H9 (cell line): ENCODE measurements around the gene TRANK1. TPM values are rescaled to one million over a fixed set of nuclear protein-coding genes. Genes with fewer than 3 reads are reported as not detected.

ENCODE experiments used
- DNase-seq: peaks from one replicate; pipeline ENCODE4 v3.0.0-alpha.2; 2017
- H2AFZ ChIP-seq: one replicate; pipeline ENCODE4 v1.6.1; 2013; ENCODE audit warnings: mild to moderate bottlenecking, low read length, control low read depth, moderate library complexity
- H2AK5ac ChIP-seq: 2 replicates; pipeline ENCODE4 v1.6.1; 2013; ENCODE audit warnings: low read length, control low read depth, mixed read lengths; ENCODE audit not compliant: insufficient read length
- H2BK120ac ChIP-seq: one replicate; pipeline ENCODE4 v1.6.1; 2013; ENCODE audit warnings: low read depth, mild to moderate bottlenecking, low read length, control low read depth, inconsistent platforms; ENCODE audit not compliant: poor library complexity, severe bottlenecking
- H2BK12ac ChIP-seq: 2 replicates; pipeline ENCODE4 v1.6.1; 2013; ENCODE audit warnings: low read length, control low read depth, mixed read lengths, low read depth; ENCODE audit not compliant: insufficient read length
- H2BK15ac ChIP-seq: 2 replicates; pipeline ENCODE4 v1.6.1; 2013; ENCODE audit warnings: low read depth, low read length, control low read depth
- H2BK20ac ChIP-seq: one replicate; pipeline ENCODE4 v1.6.1; 2013; ENCODE audit warnings: low read depth, mild to moderate bottlenecking, low read length, control low read depth, inconsistent platforms; ENCODE audit not compliant: poor library complexity, severe bottlenecking
- H2BK5ac ChIP-seq: 2 replicates; pipeline ENCODE4 v1.6.1; 2013; ENCODE audit warnings: low read length, control low read depth, mixed read lengths; ENCODE audit not compliant: insufficient read length
- H3K14ac ChIP-seq: 2 replicates; pipeline ENCODE4 v1.6.1; 2013; ENCODE audit warnings: low read length, control low read depth; ENCODE audit not compliant: insufficient read depth
- H3K18ac ChIP-seq: 2 replicates; pipeline ENCODE4 v1.6.1; 2013; ENCODE audit warnings: low read depth, mild to moderate bottlenecking, mixed read lengths, low read length, control low read depth; ENCODE audit not compliant: insufficient read length
- H3K23ac ChIP-seq: 2 replicates; pipeline ENCODE4 v1.6.1; 2013; ENCODE audit warnings: low read length, control low read depth, mixed read lengths, low read depth; ENCODE audit not compliant: insufficient read length
- H3K23me2 ChIP-seq: 2 replicates; pipeline ENCODE4 v1.6.1; 2013; ENCODE audit warnings: low read depth, mild to moderate bottlenecking, mixed read lengths, low read length, control low read depth; ENCODE audit not compliant: insufficient read length, poor library complexity, severe bottlenecking
- H3K27ac ChIP-seq: 2 replicates; pipeline ENCODE4 v1.5.1; 2013; ENCODE audit warnings: low read length, control low read depth, mixed read lengths, low read depth; ENCODE audit not compliant: insufficient read length
- H3K27me3 ChIP-seq: 2 replicates; pipeline ENCODE4 v1.6.1; 2013; ENCODE audit warnings: low read length, control low read depth, inconsistent platforms; ENCODE audit not compliant: insufficient read depth
- H3K4ac ChIP-seq: 2 replicates; pipeline ENCODE4 v1.6.1; 2013; ENCODE audit warnings: low read depth, mild to moderate bottlenecking, control low read depth, inconsistent platforms, low read length, moderate library complexity
- H3K4me1 ChIP-seq: 2 replicates; pipeline ENCODE4 v1.6.1; 2013; ENCODE audit warnings: low read length, control low read depth, inconsistent platforms; ENCODE audit not compliant: insufficient read depth
- H3K4me2 ChIP-seq: 2 replicates; pipeline ENCODE4 v1.6.1; 2013; ENCODE audit warnings: low read length, control low read depth, mixed read lengths; ENCODE audit not compliant: insufficient read length, insufficient read depth
- H3K56ac ChIP-seq: 2 replicates; pipeline ENCODE4 v1.6.1; 2013; ENCODE audit warnings: low read depth, mild to moderate bottlenecking, mixed read lengths, low read length, control low read depth; ENCODE audit not compliant: insufficient read length
- H3K79me1 ChIP-seq: 2 replicates; pipeline ENCODE4 v1.6.1; 2013; ENCODE audit warnings: low read depth, mild to moderate bottlenecking, moderate library complexity, low read length, control low read depth, inconsistent platforms; ENCODE audit not compliant: insufficient read depth, poor library complexity, severe bottlenecking
- H3K79me2 ChIP-seq: 2 replicates; pipeline ENCODE4 v1.6.1; 2013; ENCODE audit warnings: low read length, control low read depth, inconsistent platforms; ENCODE audit not compliant: insufficient read depth
- H3K9ac ChIP-seq: 2 replicates; pipeline ENCODE4 v1.6.1; 2013; ENCODE audit warnings: low read length, control low read depth, mixed read lengths; ENCODE audit not compliant: insufficient read length; ENCODE audit errors: extremely low read depth
- H3K9me3 ChIP-seq: one replicate; pipeline ENCODE4 v1.6.1; 2013; ENCODE audit warnings: low read depth, low read length, inconsistent platforms; ENCODE audit not compliant: control insufficient read depth
- H3T11ph ChIP-seq: one replicate; pipeline ENCODE4 v1.6.1; 2013; ENCODE audit warnings: mild to moderate bottlenecking, low read length, control low read depth, inconsistent platforms
- H4K20me1 ChIP-seq: one replicate; pipeline ENCODE4 v1.6.1; 2013; ENCODE audit not compliant: control insufficient read depth, insufficient read length, insufficient read depth
- H4K5ac ChIP-seq: 2 replicates; pipeline ENCODE4 v1.6.1; 2013; ENCODE audit warnings: low read depth, mild to moderate bottlenecking, mixed read lengths, low read length, control low read depth; ENCODE audit not compliant: insufficient read length
- H4K8ac ChIP-seq: replicated peaks from 2 replicates; pipeline ENCODE4 v1.6.1; 2013; ENCODE audit warnings: low read length, control low read depth, mixed read lengths, low read depth; ENCODE audit not compliant: insufficient read length
- H4K91ac ChIP-seq: 2 replicates; pipeline ENCODE4 v1.6.1; 2013; ENCODE audit warnings: low read depth, mild to moderate bottlenecking, moderate library complexity, mixed read lengths, low read length, control low read depth; ENCODE audit not compliant: insufficient read length
- H3K27ac Mint-ChIP-seq, 3 experiments: 2 replicates in 2 of 3; 3 replicates in 1 of 3; pipeline ENCODE4 v1.8.0; 2020 to 2021; ENCODE audit warnings: mixed read lengths in 3 of 3, mild to moderate bottlenecking in 1 of 3, moderate library complexity in 1 of 3
- H3K27me3 Mint-ChIP-seq: 2 replicates; pipeline ENCODE4 v1.8.0; 2021; ENCODE audit warnings: low read depth, mild to moderate bottlenecking, moderate library complexity, mixed read lengths
- H3K36me3 Mint-ChIP-seq, 3 experiments: 2 replicates in 2 of 3; 3 replicates in 1 of 3; pipeline ENCODE4 v1.8.0; 2020 to 2021; ENCODE audit warnings: low read depth in 3 of 3, mixed read lengths in 3 of 3; ENCODE audit not compliant: insufficient read depth in 1 of 3
- H3K4me1 Mint-ChIP-seq, 2 experiments: 2 replicates each; pipeline ENCODE4 v1.8.0; 2020; ENCODE audit warnings: mixed read lengths in 2 of 2
- H3K4me3 Mint-ChIP-seq, 2 experiments: 2 replicates in 1 of 2; 3 replicates in 1 of 2; pipeline ENCODE4 v1.8.0; 2020 to 2021; ENCODE audit warnings: mild to moderate bottlenecking in 2 of 2, mixed read lengths in 2 of 2, moderate library complexity in 1 of 2
- H3K9me3 Mint-ChIP-seq, 2 experiments: 2 replicates in 1 of 2; 3 replicates in 1 of 2; pipeline ENCODE4 v1.8.0; 2020; ENCODE audit warnings: mild to moderate bottlenecking in 2 of 2, mixed read lengths in 2 of 2, moderate library complexity in 1 of 2
- WGBS: extraction: QIAGEN DNeasy Blood & Tissue Kit; methylation state at CpG from one replicate; pipeline ENCODE4 v1.1.7; 2013; ENCODE audit warnings: missing lambda C conversion rate, low lambda C conversion rate, mixed read lengths; ENCODE audit not compliant: insufficient read length; ENCODE audit errors: extremely low coverage; 5-methylcytosine and 5-hydroxymethylcytosine counted together
- total RNA-seq: library from RNA; stranded (reverse); gene quantifications from 2 replicates; pipeline ENCODE4 v1.2.1, GENCODE V29; 2021
- TF ChIP-seq, protein P1 (sequence below): fragments of 200-600 bp; sonication (generic); conservative IDR thresholded peaks from 3 replicates; pipeline ENCODE4 v1.8.0; 2021; ENCODE audit warnings: antibody characterized with exemption, mild to moderate bottlenecking

The TRANK1 gene
- total RNA-seq, 1 experiment from 2014 or later: 5.9 TPM

DNA sequence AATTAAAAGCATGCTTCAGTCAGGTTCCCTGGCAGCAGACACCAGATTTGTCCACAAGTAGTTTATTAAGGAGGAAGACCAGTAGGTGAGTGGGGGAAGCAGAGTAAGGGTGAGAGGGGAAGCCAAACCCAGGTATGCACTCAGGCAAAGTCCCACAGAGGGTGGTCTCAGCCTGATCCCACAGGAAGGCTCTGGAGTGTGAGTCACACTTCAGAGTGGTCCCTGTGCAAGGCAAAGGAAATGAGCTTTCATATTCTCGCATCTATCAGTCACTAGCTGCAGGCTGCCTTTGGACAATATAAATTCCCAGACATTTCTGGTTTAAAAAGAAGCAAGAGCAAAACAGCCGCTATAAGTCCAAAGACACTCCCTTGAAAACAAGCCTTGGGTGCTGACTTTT, 78.5 kb downstream of the TRANK1 start:
- TF ChIP-seq, protein P1, sequence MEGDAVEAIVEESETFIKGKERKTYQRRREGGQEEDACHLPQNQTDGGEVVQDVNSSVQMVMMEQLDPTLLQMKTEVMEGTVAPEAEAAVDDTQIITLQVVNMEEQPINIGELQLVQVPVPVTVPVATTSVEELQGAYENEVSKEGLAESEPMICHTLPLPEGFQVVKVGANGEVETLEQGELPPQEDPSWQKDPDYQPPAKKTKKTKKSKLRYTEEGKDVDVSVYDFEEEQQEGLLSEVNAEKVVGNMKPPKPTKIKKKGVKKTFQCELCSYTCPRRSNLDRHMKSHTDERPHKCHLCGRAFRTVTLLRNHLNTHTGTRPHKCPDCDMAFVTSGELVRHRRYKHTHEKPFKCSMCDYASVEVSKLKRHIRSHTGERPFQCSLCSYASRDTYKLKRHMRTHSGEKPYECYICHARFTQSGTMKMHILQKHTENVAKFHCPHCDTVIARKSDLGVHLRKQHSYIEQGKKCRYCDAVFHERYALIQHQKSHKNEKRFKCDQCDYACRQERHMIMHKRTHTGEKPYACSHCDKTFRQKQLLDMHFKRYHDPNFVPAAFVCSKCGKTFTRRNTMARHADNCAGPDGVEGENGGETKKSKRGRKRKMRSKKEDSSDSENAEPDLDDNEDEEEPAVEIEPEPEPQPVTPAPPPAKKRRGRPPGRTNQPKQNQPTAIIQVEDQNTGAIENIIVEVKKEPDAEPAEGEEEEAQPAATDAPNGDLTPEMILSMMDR: no peak
- no peaks in the 10 kb centered on the region for H3K79me1 ChIP-seq
- H4K91ac ChIP-seq: no peak overlapping the region
- no peaks in the 10 kb centered on the region for H3K9me3 ChIP-seq
- no peak overlapping the region for H3K4ac ChIP-seq
- no peak overlapping the region for H2AK5ac ChIP-seq
- H3K27ac ChIP-seq: no peak overlapping the region
- Mint-ChIP-seq H3K27ac (no peak overlapping the region), H3K36me3 (no peaks in the 10 kb centered on the region), H3K4me1 (peaks cover 7 to 10% of the 10 kb centered on the region in 2 experiments), H3K27me3 (no peaks in the 10 kb centered on the region), H3K4me3 (no peak overlapping the region), H3K9me3 (no peaks in the 10 kb centered on the region)
- H2BK20ac ChIP-seq: no peak overlapping the region
- no peak overlapping the region for H4K5ac ChIP-seq
- H3K9ac ChIP-seq: no peak overlapping the region
- H2BK5ac ChIP-seq: no peak overlapping the region
- H3K27me3 ChIP-seq: no peaks in the 10 kb centered on the region
- no peak overlapping the region for H3K23ac ChIP-seq
- no peak overlapping the region for H4K8ac ChIP-seq
- WGBS: no CpG with 5 or more reads among the region's 2 CpGs
- no peak for DNase-seq
- H3K4me1 ChIP-seq: peaks cover 2% of the 10 kb centered on the region
- H3K4me2 ChIP-seq: no peak overlapping the region
- no peak overlapping the region for H2BK120ac ChIP-seq
- no peaks in the 10 kb centered on the region for H3K79me2 ChIP-seq
- no peaks in the 10 kb centered on the region for H3K23me2 ChIP-seq
- H2BK15ac ChIP-seq: no peak overlapping the region
- no peak overlapping the region for H3T11ph ChIP-seq
- no peak overlapping the region for H3K18ac ChIP-seq
- H4K20me1 ChIP-seq: no peaks in the 10 kb centered on the region
- no peak overlapping the region for H3K14ac ChIP-seq
- no peak overlapping the region for H2AFZ ChIP-seq
- no peak overlapping the region for H3K56ac ChIP-seq
- H2BK12ac ChIP-seq: no peak overlapping the region
